Stomach (tissue), 4 donors: ENCODE data around the gene CUL1.

Experiments used
- CTCF ChIP-seq, 7 experiments: fragments of 450-650 bp in 4 of 7; fragments of 200-600 bp in 3 of 7; sonication (generic) in 3 of 7; IDR thresholded peaks; one replicate each; pipeline ENCODE4 v1.5.1; 2016 to 2019; ENCODE audit warnings: antibody characterized with exemption in 7 of 7, control low read depth in 2 of 7, mild to moderate bottlenecking in 1 of 7
- EP300 ChIP-seq: sonication (generic); formaldehyde crosslinking; IDR thresholded peaks from one replicate; pipeline ENCODE4 v1.6.1; 2017; ENCODE audit warnings: antibody characterized with exemption
- POLR2A ChIP-seq, 4 donors: fragments of 450-650 bp; IDR thresholded peaks; one replicate each; pipeline ENCODE4 v1.6.1; 2016; ENCODE audit warnings: antibody characterized with exemption in 4 of 4, control low read depth in 2 of 4, mild to moderate bottlenecking in 1 of 4, moderate library complexity in 1 of 4
- POLR2AphosphoS5 ChIP-seq, 3 donors: sonication (generic); formaldehyde crosslinking; IDR thresholded peaks; one replicate each; pipeline ENCODE4 v1.6.1; 2016; ENCODE audit warnings: antibody characterized with exemption in 3 of 3

- TF ChIP-seq CTCF (IDR thresholded peaks at IDR 0.05) (no peak), POLR2A (IDR thresholded peaks at IDR 0.05) (no peak), EP300 (no peak), POLR2AphosphoS5 (IDR thresholded peaks at IDR 0.05) (no peak)
Measured at GRCh38 chr7:148708026-148708885, 9.6 kb downstream of the CUL1 start.
